ENCODE measurements around the gene ITGB6. TPM values are rescaled to one million over a fixed set of nuclear protein-coding genes. Genes with fewer than 3 reads are reported as not detected.

ITGB6 gene
- total RNA-seq, 1 donor = not detected

- no peak overlapping the region for H3K4me3 ChIP-seq (ENCODE audit: low read length)
- no peaks in the 10 kb centered on the region for H3K27me3 ChIP-seq (ENCODE audit: insufficient read depth, low read length)
- no peaks in the 10 kb centered on the region for H3K4me1 ChIP-seq (ENCODE audit: insufficient read depth, low read length)
- H3K9me3 ChIP-seq (ENCODE audit: low read depth, low read length) = no peaks in the 10 kb centered on the region
Measured at GRCh38 chr2:160053946-160054345, 146.1 kb downstream of the ITGB6 start.

GRCh38 chr2:160052531-160052930 lies 147.5 kb downstream of the ITGB6 start:
- no peaks in the 10 kb centered on the region for H3K4me1 ChIP-seq (ENCODE audit: insufficient read depth, low read length)
- H3K27me3 ChIP-seq (ENCODE audit: insufficient read depth, low read length) = no peaks in the 10 kb centered on the region
- H3K9me3 ChIP-seq (ENCODE audit: low read depth, low read length) = no peaks in the 10 kb centered on the region
- H3K4me3 ChIP-seq (ENCODE audit: low read length) = no peak overlapping the region

GRCh38 chr2:160051371-160051800 lies 148.7 kb downstream of the ITGB6 start:
- H3K27me3 ChIP-seq (ENCODE audit: insufficient read depth, low read length) = no peaks in the 10 kb centered on the region
- H3K4me3 ChIP-seq (ENCODE audit: low read length) = no peak overlapping the region
- H3K4me1 ChIP-seq (ENCODE audit: insufficient read depth, low read length) = no peaks in the 10 kb centered on the region
- no peaks in the 10 kb centered on the region for H3K9me3 ChIP-seq (ENCODE audit: low read depth, low read length)

- Histone ChIP-seq H3K27me3 (ENCODE audit: insufficient read depth, low read length) (no peaks in the 10 kb centered on the region), H3K4me1 (ENCODE audit: insufficient read depth, low read length) (no peaks in the 10 kb centered on the region), H3K4me3 (ENCODE audit: low read length) (no peak overlapping the region), H3K9me3 (ENCODE audit: low read depth, low read length) (no peaks in the 10 kb centered on the region)
Measured at GRCh38 chr2:160050147-160050546, 149.9 kb downstream of the ITGB6 start.

Other genes starting within 250 kb of the ITGB6 start
- gene PLA2R1, start 137.7 kb downstream of the ITGB6 start, total RNA-seq = not detected

Data from mononuclear cell (primary cell).